HepG2 (cell line): ENCODE measurements around the gene AGAP1. TPM values are rescaled to one million over a fixed set of nuclear protein-coding genes. Genes with fewer than 3 reads are reported as not detected.

ENCODE experiments used
- ATAC-seq: fragments of 200-7000 bp; cut with Tn5 transposase; 3 replicates; pipeline ENCODE4 v1.9.1; 2020; ENCODE audit warnings: mild to moderate bottlenecking, moderate library complexity
- BruUV-seq: library from RNA; stranded (reverse); fragments of 400-500 nt; replicated peaks from 2 replicates; lab custom pipeline; 2021; lab: Mats Ljungman, UMichigan
- CTCF ChIA-PET: fragments of 300-600 bp; formaldehyde crosslinking; extraction: SDS; loops from one replicate; lab custom pipeline; 2021; ENCODE audit warnings: low total read pairs, inconsistent platforms, low intra/inter-chr PET ratio; lab: Yijun Ruan, JAX
- POLR2A ChIA-PET: fragments of 350-600 bp; sonication (Branson Sonifier 250); formaldehyde crosslinking; loops from one replicate; lab custom pipeline; 2020; ENCODE audit warnings: antibody characterized with exemption, inconsistent platforms; lab: Yijun Ruan, JAX
- DNase-seq: peaks from one replicate; pipeline ENCODE4 v3.0.0-alpha.2; 2015; ENCODE audit warnings: low spot score
- FAIRE-seq: peaks from 3 replicates; lab custom pipeline; 2011; peaks lifted over from hg19 to GRCh38; lab: Jason Lieb, UNC
- H2AFZ ChIP-seq: one replicate; pipeline ENCODE4 v1.6.1; 2011; ENCODE audit warnings: low read length, inconsistent platforms
- H3K27ac ChIP-seq: fragments of 300-600 bp; 3 replicates; pipeline ENCODE4 v1.8.0; 2011; ENCODE audit warnings: mixed run types, mild to moderate bottlenecking, mixed read lengths, low read length, inconsistent platforms; ENCODE audit not compliant: insufficient read depth; ENCODE audit errors: extremely low read length
- H3K27me3 ChIP-seq, 2 experiments: fragments of 200-600 bp in 1 of 2; 2 replicates in 1 of 2; 3 replicates in 1 of 2; pipeline versions ENCODE4 v1.6.0 to v1.8.0; 2011; ENCODE audit warnings: low read length in 2 of 2, mild to moderate bottlenecking in 2 of 2, moderate library complexity in 2 of 2, inconsistent platforms in 1 of 2; ENCODE audit not compliant: insufficient read depth in 2 of 2, control insufficient read depth in 1 of 2
- H3K36me3 ChIP-seq, 2 experiments: fragments of 200-600 bp in 1 of 2; replicated peaks in 1 of 2; 2 replicates in 1 of 2; 3 replicates in 1 of 2; pipeline versions ENCODE4 v1.5.1 to v1.8.0; 2011; ENCODE audit warnings: low read length in 2 of 2, inconsistent platforms in 1 of 2; ENCODE audit not compliant: insufficient read depth in 2 of 2, control insufficient read depth in 1 of 2
- H3K4me1 ChIP-seq: 2 replicates; pipeline ENCODE4 v1.5.1; 2012; ENCODE audit warnings: low read length, inconsistent platforms; ENCODE audit not compliant: insufficient read depth
- H3K4me2 ChIP-seq: 2 replicates; pipeline ENCODE4 v1.6.0; 2011; ENCODE audit warnings: low read depth, low read length, inconsistent platforms
- H3K4me3 ChIP-seq, 3 experiments: fragments of 200-600 bp in 1 of 3; sonication (generic), shearing (Covaris generic) in 1 of 3; replicated peaks in 1 of 3; 2 replicates each; pipeline ENCODE4 v1.5.1; 2011 to 2016; ENCODE audit warnings: low read length in 3 of 3, inconsistent platforms in 2 of 3, low read depth in 2 of 3, mild to moderate bottlenecking in 2 of 3, control low read depth in 1 of 3, mixed read lengths in 1 of 3; ENCODE audit not compliant: insufficient read depth in 1 of 3
- H3K79me2 ChIP-seq: one replicate; pipeline ENCODE4 v1.6.1; 2011; ENCODE audit warnings: low read length, inconsistent platforms; ENCODE audit not compliant: insufficient read depth
- H3K9ac ChIP-seq: 2 replicates; pipeline ENCODE4 v1.6.0; 2011; ENCODE audit warnings: mild to moderate bottlenecking, low read depth, low read length, inconsistent platforms; ENCODE audit not compliant: insufficient read depth
- H3K9me3 ChIP-seq: 2 replicates; pipeline ENCODE4 v1.5.1; 2012; ENCODE audit warnings: mild to moderate bottlenecking, low read length
- H4K20me1 ChIP-seq: 2 replicates; pipeline ENCODE4 v1.6.0; 2011; ENCODE audit warnings: inconsistent platforms, mild to moderate bottlenecking, low read length, moderate library complexity; ENCODE audit not compliant: insufficient read depth
- MAFK ChIP-seq, 2 experiments: IDR thresholded peaks in 1 of 2; conservative IDR thresholded peaks in 1 of 2; 2 replicates each; pipeline ENCODE4 v1.6.1; 2011; ENCODE audit warnings: improper control_type of control experiment in 2 of 2, low read length in 2 of 2
- ZBTB38 ChIP-seq: sonication (generic); formaldehyde crosslinking; IDR thresholded peaks from 2 replicates; pipeline ENCODE4 v1.5.1; 2020; ENCODE audit warnings: mild to moderate bottlenecking, missing genetic modification reagents
- WGBS: methylation state at CpG from one replicate; pipeline ENCODE4 v1.1.6; 2017; ENCODE audit warnings: low lambda C conversion rate; 5-methylcytosine and 5-hydroxymethylcytosine counted together
- in situ Hi-C: cut with HindIII; loops from 2 replicates; pipeline ENCODE4 v1.10.0; 2017; ENCODE audit warnings: low pct_unique_long_range_greater_than_20kb; ENCODE audit not compliant: extremely low pct_ligation_motif_present
- intact Hi-C: fragments of 100-400 bp; cut with micrococcal nuclease; formaldehyde crosslinking; loops from one replicate; pipeline ENCODE4 v1.10.0; 2022; ENCODE audit not compliant: unreplicated experiment
- polyA plus RNA-seq, 8 experiments: library from polyadenylated mRNA; depleted of rRNA in 3 of 8; stranded (reverse) in 7 of 8; unstranded in 1 of 8; fragments of >200 nt; fragmentation: Illumina TruSeq in 4 of 8; extraction: Trizol in 4 of 8; gene quantifications; 2 replicates each; pipeline versions ENCODE4 v1.2.1 to v1.2.3, GENCODE V29; 2011 to 2016; ENCODE audit warnings: low read depth in 4 of 8, missing spikeins in 1 of 8, mixed read lengths in 1 of 8; ENCODE audit not compliant: insufficient read depth in 1 of 8
- total RNA-seq, 5 experiments: library from RNA; depleted of rRNA; stranded (reverse); fragments of >200 nt; fragmentation: Illumina TruSeq; extraction: Trizol; gene quantifications; 2 replicates each; pipeline ENCODE4 v1.2.3, GENCODE V29; 2016; ENCODE audit warnings: low read depth in 1 of 5
- TF ChIP-seq, protein P1 (sequence below): sonication (generic); formaldehyde crosslinking; IDR thresholded peaks from 2 replicates; pipeline ENCODE4 v1.5.0; 2020; ENCODE audit warnings: mild to moderate bottlenecking, missing genetic modification reagents

AGAP1 gene
- total and polyA plus RNA-seq, 2 of the 13 experiments (the other 11 are each of a cell fraction or from before 2014, with no cell fraction given): 21.2 to 32.7 TPM

DNA sequence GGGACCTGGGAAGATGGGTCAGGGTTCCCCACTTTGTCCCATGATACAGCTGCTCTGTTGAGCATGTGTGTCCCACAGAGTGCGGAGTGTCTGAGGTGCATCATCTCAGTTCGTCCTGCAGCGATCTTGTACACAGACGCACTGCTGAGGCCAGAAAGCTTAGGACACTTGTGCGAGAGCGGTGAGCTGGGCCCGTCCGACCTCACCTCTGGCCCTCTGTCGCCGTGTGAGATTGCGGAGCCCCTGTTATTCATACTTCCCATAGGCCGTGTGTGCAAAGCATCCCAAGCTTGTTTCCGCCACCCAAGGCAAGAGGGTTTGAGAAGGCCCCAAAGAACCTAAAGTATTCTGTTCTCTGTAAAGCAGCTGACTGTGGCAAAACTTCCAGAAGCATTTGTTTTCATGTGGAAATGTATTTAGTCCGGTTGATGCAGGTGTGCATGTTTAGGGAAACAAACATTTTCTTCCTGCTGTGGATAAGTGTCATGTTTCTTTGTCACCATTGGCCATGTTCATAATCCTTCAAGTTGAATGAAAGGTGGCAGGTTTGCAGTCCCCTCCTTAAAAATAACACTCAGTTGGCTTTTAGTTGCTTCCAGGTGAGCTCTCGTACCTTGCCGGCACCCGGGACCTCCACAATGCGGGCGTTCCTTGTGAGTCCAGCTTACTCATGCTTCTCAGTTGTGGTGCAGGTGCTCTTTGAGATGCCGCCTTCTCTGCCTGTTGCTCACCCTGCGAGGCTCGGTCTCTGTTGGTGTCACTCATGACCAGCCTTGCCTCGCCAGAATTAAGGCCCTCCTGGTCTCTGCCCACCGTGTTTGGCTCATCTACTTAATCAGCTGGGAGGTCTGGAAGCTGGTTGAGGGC is 5.3 kb downstream of the AGAP1 start:
- peaks cover 63% of the 10 kb centered on the region for H4K20me1 ChIP-seq
- peaks cover 5 to 10% of the 10 kb centered on the region in 2 experiments; a peak in 3 of 5 replicates for H3K36me3 ChIP-seq
- intact Hi-C loops (loop anchor here (5.0 to 10.0 kb wide), 3 partner anchors 93 to 362 kb away; no protein-coding TSS in a partner anchor), in situ Hi-C loops (loop anchor here (10.0 kb wide), 1 partner anchor 364 kb away; no protein-coding TSS in a partner anchor)
- no peak overlapping the region for H3K27ac ChIP-seq
- POLR2A ChIA-PET: interaction anchor here (1.8 kb wide), 1 partner anchor 15 kb away, joined by 8 read pairs; no protein-coding TSS in a partner anchor
- H3K9ac ChIP-seq: no peak overlapping the region
- no peak overlapping the region for H3K4me3 ChIP-seq
- 95% methylated on average over 24 of the region's 24 CpGs for WGBS
- H3K27me3 ChIP-seq: no peaks in the 10 kb centered on the region; a peak in 1 of 5 replicates
- TF ChIP-seq, protein P1, sequence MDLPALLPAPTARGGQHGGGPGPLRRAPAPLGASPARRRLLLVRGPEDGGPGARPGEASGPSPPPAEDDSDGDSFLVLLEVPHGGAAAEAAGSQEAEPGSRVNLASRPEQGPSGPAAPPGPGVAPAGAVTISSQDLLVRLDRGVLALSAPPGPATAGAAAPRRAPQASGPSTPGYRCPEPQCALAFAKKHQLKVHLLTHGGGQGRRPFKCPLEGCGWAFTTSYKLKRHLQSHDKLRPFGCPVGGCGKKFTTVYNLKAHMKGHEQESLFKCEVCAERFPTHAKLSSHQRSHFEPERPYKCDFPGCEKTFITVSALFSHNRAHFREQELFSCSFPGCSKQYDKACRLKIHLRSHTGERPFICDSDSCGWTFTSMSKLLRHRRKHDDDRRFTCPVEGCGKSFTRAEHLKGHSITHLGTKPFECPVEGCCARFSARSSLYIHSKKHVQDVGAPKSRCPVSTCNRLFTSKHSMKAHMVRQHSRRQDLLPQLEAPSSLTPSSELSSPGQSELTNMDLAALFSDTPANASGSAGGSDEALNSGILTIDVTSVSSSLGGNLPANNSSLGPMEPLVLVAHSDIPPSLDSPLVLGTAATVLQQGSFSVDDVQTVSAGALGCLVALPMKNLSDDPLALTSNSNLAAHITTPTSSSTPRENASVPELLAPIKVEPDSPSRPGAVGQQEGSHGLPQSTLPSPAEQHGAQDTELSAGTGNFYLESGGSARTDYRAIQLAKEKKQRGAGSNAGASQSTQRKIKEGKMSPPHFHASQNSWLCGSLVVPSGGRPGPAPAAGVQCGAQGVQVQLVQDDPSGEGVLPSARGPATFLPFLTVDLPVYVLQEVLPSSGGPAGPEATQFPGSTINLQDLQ (CRISPR knock-in tag): no peak
- TF ChIP-seq MAFK (conservative IDR thresholded peaks at IDR 0.05 in 1 of 2, IDR thresholded peaks at IDR 0.05 in 1 of 2; ENCODE audit: low read length in 2 of 2): peak; percentile 9 to 36; a peak in 1 of 4 replicates
- peak; percentile 18; the same call in 1 of the 2 replicates for TF ChIP-seq ZBTB38 (CRISPR knock-in tag)
- CTCF ChIA-PET: interaction anchor here (0.9 kb wide), 1 partner anchor 363 kb away, joined by 3 read pairs; no protein-coding TSS in a partner anchor
- H3K79me2 ChIP-seq: peaks cover 96% of the 10 kb centered on the region
- H3K9me3 ChIP-seq: no peaks in the 10 kb centered on the region
- FAIRE-seq (no peak), DNase-seq (no peak), ATAC-seq (no peak)
- no TSS peak for BruUV-seq
- H3K4me2 ChIP-seq: no peak overlapping the region
- H2AFZ ChIP-seq: no peak overlapping the region
- peaks cover 65% of the 10 kb centered on the region for H3K4me1 ChIP-seq
